Mesothelial cell of epicardium (in vitro differentiated cells): Measurements from ENCODE around the gene PRKG1. TPM values are rescaled to one million over a fixed set of nuclear protein-coding genes. Genes with fewer than 3 reads are reported as not detected.

Experiments
- DNase-seq, 2 experiments: peaks; one replicate each; pipeline ENCODE4 v3.0.0; 2021; ENCODE audit warnings: low spot score in 2 of 2; ENCODE audit not compliant: unreplicated experiment in 2 of 2
- H3K27ac Mint-ChIP-seq: 2 replicates; pipeline ENCODE4 v1.8.0; 2021; ENCODE audit warnings: mixed read lengths
- H3K27me3 Mint-ChIP-seq: 2 replicates; pipeline ENCODE4 v1.8.0; 2021; ENCODE audit warnings: low read depth, mixed read lengths
- H3K36me3 Mint-ChIP-seq: 2 replicates; pipeline ENCODE4 v1.8.0; 2021; ENCODE audit warnings: mixed read lengths
- H3K4me1 Mint-ChIP-seq: 2 replicates; pipeline ENCODE4 v1.8.0; 2021; ENCODE audit warnings: mixed read lengths
- H3K4me3 Mint-ChIP-seq: 2 replicates; pipeline ENCODE4 v1.8.0; 2021; ENCODE audit warnings: mild to moderate bottlenecking, moderate library complexity, mixed read lengths
- H3K9me3 Mint-ChIP-seq: 2 replicates; pipeline ENCODE4 v1.8.0; 2021; ENCODE audit warnings: mixed read lengths
- total RNA-seq: library from RNA; stranded (reverse); gene quantifications from 3 replicates; pipeline ENCODE4 v1.2.1, GENCODE V29; 2021
- TF ChIP-seq, protein P1 (sequence below): fragments of 200-600 bp; sonication (generic); IDR thresholded peaks from one replicate; pipeline ENCODE4 v1.5.0; 2021; ENCODE audit warnings: antibody characterized with exemption; ENCODE audit not compliant: unreplicated experiment

Gene PRKG1
- total RNA-seq, 1 donor from 2014 or later, result 37.0 TPM

DNA sequence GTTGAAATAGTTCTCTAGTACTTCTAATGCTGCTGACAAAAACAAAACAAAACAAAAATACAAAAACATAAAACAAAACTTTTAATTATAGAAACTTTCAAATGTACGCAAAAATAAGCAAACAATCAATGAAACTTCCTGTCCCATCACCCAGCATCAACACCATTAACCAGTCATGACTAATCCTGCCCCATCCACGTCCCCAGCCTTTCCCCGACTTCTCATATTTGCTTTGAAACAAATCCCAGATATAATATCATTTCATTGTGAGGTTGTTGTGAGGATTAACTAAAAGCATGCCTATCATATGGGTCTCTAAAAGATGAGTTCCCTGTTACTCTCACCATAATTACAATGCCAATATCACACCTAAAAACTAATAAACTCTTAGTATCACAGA, 569.4 kb downstream of the PRKG1 start:
- TF ChIP-seq, protein P1, sequence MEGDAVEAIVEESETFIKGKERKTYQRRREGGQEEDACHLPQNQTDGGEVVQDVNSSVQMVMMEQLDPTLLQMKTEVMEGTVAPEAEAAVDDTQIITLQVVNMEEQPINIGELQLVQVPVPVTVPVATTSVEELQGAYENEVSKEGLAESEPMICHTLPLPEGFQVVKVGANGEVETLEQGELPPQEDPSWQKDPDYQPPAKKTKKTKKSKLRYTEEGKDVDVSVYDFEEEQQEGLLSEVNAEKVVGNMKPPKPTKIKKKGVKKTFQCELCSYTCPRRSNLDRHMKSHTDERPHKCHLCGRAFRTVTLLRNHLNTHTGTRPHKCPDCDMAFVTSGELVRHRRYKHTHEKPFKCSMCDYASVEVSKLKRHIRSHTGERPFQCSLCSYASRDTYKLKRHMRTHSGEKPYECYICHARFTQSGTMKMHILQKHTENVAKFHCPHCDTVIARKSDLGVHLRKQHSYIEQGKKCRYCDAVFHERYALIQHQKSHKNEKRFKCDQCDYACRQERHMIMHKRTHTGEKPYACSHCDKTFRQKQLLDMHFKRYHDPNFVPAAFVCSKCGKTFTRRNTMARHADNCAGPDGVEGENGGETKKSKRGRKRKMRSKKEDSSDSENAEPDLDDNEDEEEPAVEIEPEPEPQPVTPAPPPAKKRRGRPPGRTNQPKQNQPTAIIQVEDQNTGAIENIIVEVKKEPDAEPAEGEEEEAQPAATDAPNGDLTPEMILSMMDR, result no peak
- Mint-ChIP-seq H3K9me3 (peaks cover 3% of the 10 kb centered on the region), H3K27ac (no peak overlapping the region), H3K27me3 (no peaks in the 10 kb centered on the region), H3K4me3 (no peak overlapping the region), H3K4me1 (peaks cover 12% of the 10 kb centered on the region), H3K36me3 (no peaks in the 10 kb centered on the region)
- no peak for DNase-seq

DNA sequence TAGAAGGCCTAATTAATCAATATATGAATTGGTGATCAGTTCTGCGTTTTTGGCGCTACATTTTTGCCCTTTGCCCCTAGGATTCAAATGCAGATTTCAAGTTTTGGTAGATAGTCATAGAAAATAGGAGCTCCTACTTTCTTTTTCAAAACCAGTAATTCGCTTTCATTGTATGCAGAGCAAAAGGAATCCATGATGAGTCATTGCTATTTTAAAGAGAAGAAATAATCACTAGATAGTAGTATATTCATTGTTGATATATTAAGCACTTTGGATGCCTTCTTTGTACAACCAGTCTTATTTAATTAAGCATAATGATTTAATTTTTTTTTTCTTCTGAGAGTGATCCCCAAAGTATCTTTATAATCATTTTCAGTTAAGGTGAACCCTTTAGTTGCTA, 574.8 kb downstream of the PRKG1 start:
- H3K27me3 Mint-ChIP-seq, result no peaks in the 10 kb centered on the region
- no peak for DNase-seq
- no peak overlapping the region for H3K4me3 Mint-ChIP-seq
- TF ChIP-seq, protein P1, result no peak
- no peak overlapping the region for H3K27ac Mint-ChIP-seq
- H3K4me1 Mint-ChIP-seq, result peaks cover 9% of the 10 kb centered on the region
- no peaks in the 10 kb centered on the region for H3K36me3 Mint-ChIP-seq
- peaks cover 10% of the 10 kb centered on the region for H3K9me3 Mint-ChIP-seq

DNA sequence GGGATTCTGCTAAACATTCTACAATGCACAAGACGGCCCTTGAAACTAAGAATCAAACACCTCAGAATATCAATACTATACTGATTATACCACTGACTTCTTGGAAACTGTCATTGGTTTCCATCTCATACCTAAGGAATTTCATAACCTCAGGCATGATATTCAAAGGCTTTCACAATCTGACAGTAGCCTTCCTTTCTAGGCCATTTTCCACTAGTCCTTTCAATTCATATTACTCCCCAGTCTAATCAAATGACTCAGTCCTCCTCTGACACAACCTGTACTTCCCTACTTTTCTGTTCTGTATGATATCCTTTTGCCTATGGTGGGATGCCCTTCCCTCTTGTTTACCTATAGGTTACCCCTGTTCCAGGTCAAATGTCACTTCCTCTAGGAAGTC, 576.8 kb downstream of the PRKG1 start:
- no peak overlapping the region for H3K27ac Mint-ChIP-seq
- no peaks in the 10 kb centered on the region for H3K27me3 Mint-ChIP-seq
- no peaks in the 10 kb centered on the region for H3K36me3 Mint-ChIP-seq
- H3K4me3 Mint-ChIP-seq, result no peak overlapping the region
- H3K4me1 Mint-ChIP-seq, result peaks cover 25% of the 10 kb centered on the region
- TF ChIP-seq, protein P1, result no peak
- no peak for DNase-seq
- peaks cover 10% of the 10 kb centered on the region for H3K9me3 Mint-ChIP-seq

DNA sequence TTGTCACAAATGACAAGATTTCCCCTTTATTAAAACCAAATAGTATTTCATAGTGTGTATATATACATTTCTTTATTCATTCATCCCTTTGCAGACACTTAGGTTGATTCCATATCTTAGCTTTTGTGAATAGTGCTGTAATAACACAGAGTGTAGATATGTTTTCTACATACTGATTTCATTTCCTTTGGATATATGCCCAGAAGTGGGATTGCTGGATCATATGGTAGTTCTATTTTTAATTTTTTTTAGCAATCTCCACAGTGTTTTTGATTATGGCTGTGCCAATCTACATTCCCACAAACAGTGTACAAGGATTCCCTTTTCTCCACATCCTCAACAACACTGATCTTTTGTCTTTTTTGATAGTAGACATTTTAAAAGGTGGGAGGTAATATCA, 578.7 kb downstream of the PRKG1 start:
- TF ChIP-seq, protein P1, result no peak
- Mint-ChIP-seq H3K27me3 (no peaks in the 10 kb centered on the region), H3K36me3 (no peaks in the 10 kb centered on the region), H3K4me3 (no peak overlapping the region), H3K4me1 (peaks cover 45% of the 10 kb centered on the region), H3K27ac (no peak overlapping the region), H3K9me3 (peaks cover 10% of the 10 kb centered on the region)
- DNase-seq, result no peak

DNA sequence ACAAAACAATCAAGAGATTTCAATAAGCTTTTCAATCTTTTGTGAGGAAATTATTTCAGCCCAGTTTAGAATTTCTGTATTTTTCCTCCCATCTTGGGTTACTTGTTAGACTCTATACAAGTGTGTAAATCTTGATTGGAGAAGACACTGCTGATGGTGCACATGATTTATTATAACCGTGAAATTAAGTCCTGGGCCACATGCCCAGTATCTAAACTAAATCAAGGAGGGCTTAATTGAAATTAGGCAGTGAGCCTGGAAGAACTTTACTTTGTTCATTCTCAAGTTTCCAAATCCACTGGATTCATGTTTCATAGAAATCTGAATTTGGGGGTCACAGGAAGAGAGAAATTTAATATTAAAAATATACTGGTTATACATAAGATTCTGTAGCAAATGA, 580.6 kb downstream of the PRKG1 start:
- TF ChIP-seq, protein P1, result no peak
- Mint-ChIP-seq H3K27me3 (no peaks in the 10 kb centered on the region), H3K4me3 (no peak overlapping the region), H3K36me3 (no peaks in the 10 kb centered on the region), H3K9me3 (peaks cover 4% of the 10 kb centered on the region), H3K4me1 (peaks cover 60% of the 10 kb centered on the region), H3K27ac (no peak overlapping the region)
- DNase-seq, result no peak

DNA sequence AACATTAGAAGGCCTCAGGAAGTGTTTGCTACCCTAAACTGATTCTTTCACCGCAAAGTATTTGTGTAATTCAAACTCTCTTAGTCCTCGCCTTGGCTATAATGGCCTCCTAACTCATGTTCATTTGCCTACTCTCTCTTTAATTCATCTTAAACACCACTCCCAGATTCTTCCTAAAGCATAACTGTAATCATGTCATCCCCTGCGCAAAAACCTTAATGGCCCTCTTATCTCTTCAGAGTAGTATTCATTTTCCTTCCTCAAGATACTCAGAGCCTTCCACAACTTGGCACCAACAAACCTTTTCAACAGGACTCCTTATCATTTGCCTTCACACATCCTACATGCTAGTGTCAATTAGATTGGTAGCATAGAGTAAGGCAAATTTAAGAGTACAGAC, 582.2 kb downstream of the PRKG1 start:
- no peaks in the 10 kb centered on the region for H3K9me3 Mint-ChIP-seq
- TF ChIP-seq, protein P1, result no peak
- H3K4me1 Mint-ChIP-seq, result peaks cover 60% of the 10 kb centered on the region
- H3K27ac Mint-ChIP-seq, result peak overlapping the region; percentile 47
- no peak for DNase-seq
- H3K4me3 Mint-ChIP-seq, result no peak overlapping the region
- no peaks in the 10 kb centered on the region for H3K27me3 Mint-ChIP-seq
- no peaks in the 10 kb centered on the region for H3K36me3 Mint-ChIP-seq
